Measurements from ENCODE around the gene OSGEPL1. TPM values are rescaled to one million over a fixed set of nuclear protein-coding genes. Genes with fewer than 3 reads are reported as not detected.

The OSGEPL1 gene
- total and polyA plus RNA-seq, 2 of the 4 experiments (the other 2 are of a cell fraction): 5.0 to 6.8 TPM

DNA sequence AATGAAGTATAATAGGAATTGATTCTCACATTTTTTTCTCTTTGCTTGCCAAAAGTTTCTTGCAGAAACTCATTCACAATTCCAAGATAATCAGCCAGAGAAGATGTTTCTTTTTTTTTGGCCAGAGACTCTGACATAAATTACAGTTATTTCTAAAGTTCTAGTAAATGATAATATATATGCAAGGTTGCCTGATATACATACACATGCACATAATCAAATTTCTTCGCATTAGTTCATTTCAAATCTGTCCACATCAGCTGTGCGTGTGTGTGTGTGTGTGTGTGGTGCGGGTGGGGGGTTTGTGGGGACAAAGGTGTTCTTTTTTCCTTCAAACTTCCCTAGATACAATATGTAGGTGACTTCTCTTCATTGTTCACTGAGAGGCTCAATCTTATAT is 33.2 kb downstream of the OSGEPL1 start:
- Histone ChIP-seq H3K79me1 (ENCODE audit: low read depth in 1 of 2, low read length in 2 of 2) (no peaks in the 10 kb centered on the region), H4K5ac (ENCODE audit: low read depth, low read length) (no peak overlapping the region), H3K56ac (ENCODE audit: extremely low read depth, insufficient read depth, low read length) (no peak overlapping the region), H3K36me3 (ENCODE audit: control insufficient read depth, insufficient read depth, low read length) (0 out of 2 replicates have a peak, but pooled peaks cover 2% of the 10 kb centered on the region), H3K4me2 (ENCODE audit: low read depth, low read length) (no peak overlapping the region), H3K4me1 (ENCODE audit: control insufficient read depth, insufficient read depth, low read length) (0 out of 2 replicates have a peak, but pooled peaks cover 2% of the 10 kb centered on the region), H4K91ac (ENCODE audit: insufficient read depth, low read depth, low read length) (no peak overlapping the region), H3K4me3 (ENCODE audit: insufficient read depth, low read depth, low read length) (no peak overlapping the region), H2BK20ac (ENCODE audit: low read depth, low read length) (no peak overlapping the region), H2BK15ac (ENCODE audit: low read depth, low read length) (no peak overlapping the region), H3K18ac (ENCODE audit: low read depth, low read length) (no peak overlapping the region), H2AFZ (replicated peaks; ENCODE audit: low read length, poor library complexity) (no peak overlapping the region), H4K8ac (ENCODE audit: low read depth in 2 of 2, low read length in 2 of 2) (no peak overlapping the region), H3K4ac (ENCODE audit: low read depth, low read length) (no peak overlapping the region), H3K9me3 (ENCODE audit: control insufficient read depth, insufficient read depth, low read length) (no peaks in the 10 kb centered on the region), H2BK120ac (ENCODE audit: low read depth, low read length) (no peak overlapping the region), H2AK5ac (ENCODE audit: low read depth, low read length) (no peak overlapping the region), H2BK5ac (ENCODE audit: low read depth, low read length, poor library complexity, severe bottlenecking) (no peak overlapping the region), H3K23ac (ENCODE audit: low read depth, low read length) (no peak overlapping the region), H3K9ac (ENCODE audit: low read depth, low read length) (no peak overlapping the region), H2AK9ac (replicated peaks; ENCODE audit: low read depth, low read length, poor library complexity) (no peak overlapping the region), H3K27ac (ENCODE audit: insufficient read depth, low read length) (no peak overlapping the region), H3K9me1 (ENCODE audit: insufficient read depth, low read length) (0 out of 2 replicates have a peak, but pooled peaks cover 3% of the 10 kb centered on the region), H3K14ac (replicated peaks; ENCODE audit: low read depth, low read length) (no peak overlapping the region), H4K20me1 (ENCODE audit: insufficient read depth, low read length) (no peaks in the 10 kb centered on the region), H3K27me3 (ENCODE audit: control insufficient read depth, insufficient read depth, low read length) (no peaks in the 10 kb centered on the region)
- ChIA-PET POLR2A (ENCODE audit: unreplicated experiment) (no interaction called here), CTCF (no interaction called here)
- dilution Hi-C loops (cut with HindIII; ENCODE audit: low sequenced_read_pairs, unreplicated experiment) (no loop called here), intact Hi-C loops (cut with micrococcal nuclease) (no loop called here), in situ Hi-C loops (cut with MboI; ENCODE audit: low sequenced_read_pairs) (no loop called here)
- WGBS, 2 experiments (ENCODE audit: extremely low coverage in 2 of 2, insufficient read length in 1 of 2): no CpG with 5 or more reads among the region's 3 CpGs
- BruUV-seq (replicated peaks): no TSS peak
- no peak for TF ChIP-seq MAFK (IDR thresholded peaks at IDR 0.05; ENCODE audit: low read depth, low read length)
- TF ChIP-seq NFE2L2 (IDR thresholded peaks at IDR 0.05; ENCODE audit: low read depth, low read length): no peak
- no peak for TF ChIP-seq RFX5 (IDR thresholded peaks at IDR 0.05; ENCODE audit: low read depth, low read length)
- TF ChIP-seq, protein P1, sequence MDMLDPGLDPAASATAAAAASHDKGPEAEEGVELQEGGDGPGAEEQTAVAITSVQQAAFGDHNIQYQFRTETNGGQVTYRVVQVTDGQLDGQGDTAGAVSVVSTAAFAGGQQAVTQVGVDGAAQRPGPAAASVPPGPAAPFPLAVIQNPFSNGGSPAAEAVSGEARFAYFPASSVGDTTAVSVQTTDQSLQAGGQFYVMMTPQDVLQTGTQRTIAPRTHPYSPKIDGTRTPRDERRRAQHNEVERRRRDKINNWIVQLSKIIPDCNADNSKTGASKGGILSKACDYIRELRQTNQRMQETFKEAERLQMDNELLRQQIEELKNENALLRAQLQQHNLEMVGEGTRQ (IDR thresholded peaks at IDR 0.05; ENCODE audit: low read depth, low read length): no peak
- no peak for TF ChIP-seq CEBPB (IDR thresholded peaks at IDR 0.05; ENCODE audit: low read depth, low read length)
- TF ChIP-seq SMC3 (IDR thresholded peaks at IDR 0.05; ENCODE audit: low read depth, low read length): no peak
- TF ChIP-seq POLR2A (IDR thresholded peaks at IDR 0.05; ENCODE audit: low read depth, low read length): no peak
- no peak for TF ChIP-seq FOS (IDR thresholded peaks at IDR 0.05; ENCODE audit: low read depth, low read length)
- no peak for TF ChIP-seq MXI1 (IDR thresholded peaks at IDR 0.05; ENCODE audit: borderline replicate concordance, low read depth, low read length)
- TF ChIP-seq, protein P2, sequence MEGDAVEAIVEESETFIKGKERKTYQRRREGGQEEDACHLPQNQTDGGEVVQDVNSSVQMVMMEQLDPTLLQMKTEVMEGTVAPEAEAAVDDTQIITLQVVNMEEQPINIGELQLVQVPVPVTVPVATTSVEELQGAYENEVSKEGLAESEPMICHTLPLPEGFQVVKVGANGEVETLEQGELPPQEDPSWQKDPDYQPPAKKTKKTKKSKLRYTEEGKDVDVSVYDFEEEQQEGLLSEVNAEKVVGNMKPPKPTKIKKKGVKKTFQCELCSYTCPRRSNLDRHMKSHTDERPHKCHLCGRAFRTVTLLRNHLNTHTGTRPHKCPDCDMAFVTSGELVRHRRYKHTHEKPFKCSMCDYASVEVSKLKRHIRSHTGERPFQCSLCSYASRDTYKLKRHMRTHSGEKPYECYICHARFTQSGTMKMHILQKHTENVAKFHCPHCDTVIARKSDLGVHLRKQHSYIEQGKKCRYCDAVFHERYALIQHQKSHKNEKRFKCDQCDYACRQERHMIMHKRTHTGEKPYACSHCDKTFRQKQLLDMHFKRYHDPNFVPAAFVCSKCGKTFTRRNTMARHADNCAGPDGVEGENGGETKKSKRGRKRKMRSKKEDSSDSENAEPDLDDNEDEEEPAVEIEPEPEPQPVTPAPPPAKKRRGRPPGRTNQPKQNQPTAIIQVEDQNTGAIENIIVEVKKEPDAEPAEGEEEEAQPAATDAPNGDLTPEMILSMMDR (conservative IDR thresholded peaks at IDR 0.05; ENCODE audit: low read depth, low read length): no peak
- ATAC-seq (ENCODE audit: low read depth): no peak
- no peak for DNase-seq

All from IMR-90 (cell line).